Activated naive CD4-positive, alpha-beta T cell treated with anti-CD3 and anti-CD28 coated beads, Interleukin-2, amount 50 U/mL, for 16 hours (primary cell): ENCODE measurements around the gene SYT14.
"Not testable (repeated sequence)": the region's sequence is repeated elsewhere in the genome, so short reads cannot be mapped to it uniquely, and the experiment has no call there.

Experiments
- DNase-seq: peaks from one replicate; pipeline ENCODE4 v3.0.0-alpha.2; 2020

SYT14 gene

GRCh38 chr1:209937996-209938959, at the start of gene SYT14:
Gene SYT14 (plus strand): TSS chr1:209938217. CDS start chr1:209938265, 48 bp downstream.
- no peak for DNase-seq

GRCh38 chr1:209888291-209889076, 49.5 kb upstream of the SYT14 start:
- DNase-seq, result not testable (repeated sequence)

GRCh38 chr1:209889077-209889418, 49.0 kb upstream of the SYT14 start:
- DNase-seq, result no peak

GRCh38 chr1:209890641-209891330, 47.2 kb upstream of the SYT14 start:
- DNase-seq, result no peak

GRCh38 chr1:209893751-209894150, 44.3 kb upstream of the SYT14 start:
- no peak for DNase-seq

GRCh38 chr1:209895709-209896108, 42.3 kb upstream of the SYT14 start:
- no peak for DNase-seq

GRCh38 chr1:209896346-209896745, 41.7 kb upstream of the SYT14 start:
- DNase-seq, result no peak

- DNase-seq, result not testable (repeated sequence)
Observed at GRCh38 chr1:209898271-209898670, 39.7 kb upstream of the SYT14 start.

- DNase-seq, result not testable (repeated sequence)
Observed at GRCh38 chr1:209898851-209899250, 39.2 kb upstream of the SYT14 start.

GRCh38 chr1:209899948-209900347, 38.1 kb upstream of the SYT14 start:
- no peak for DNase-seq

GRCh38 chr1:209900734-209901133, 37.3 kb upstream of the SYT14 start:
- DNase-seq, result no peak

- DNase-seq, result no peak
Observed at GRCh38 chr1:209901211-209901610, 36.8 kb upstream of the SYT14 start.

GRCh38 chr1:209904774-209905173, 33.2 kb upstream of the SYT14 start:
- DNase-seq, result not testable (repeated sequence)

GRCh38 chr1:209911746-209912145, 26.3 kb upstream of the SYT14 start:
- DNase-seq, result no peak

GRCh38 chr1:209912306-209912705, 25.7 kb upstream of the SYT14 start:
- DNase-seq, result no peak

GRCh38 chr1:209919637-209920036, 18.4 kb upstream of the SYT14 start:
- DNase-seq, result not testable (repeated sequence)

GRCh38 chr1:209920844-209921243, 17.2 kb upstream of the SYT14 start:
- DNase-seq, result no peak

- no peak for DNase-seq
Observed at GRCh38 chr1:209924390-209924789, 13.6 kb upstream of the SYT14 start.

- no peak for DNase-seq
Observed at GRCh38 chr1:209926045-209926444, 12.0 kb upstream of the SYT14 start.

- no peak for DNase-seq
Observed at GRCh38 chr1:209927466-209927865, 10.6 kb upstream of the SYT14 start.

GRCh38 chr1:209929751-209930150, 8.3 kb upstream of the SYT14 start:
- DNase-seq, result no peak

- no peak for DNase-seq
Observed at GRCh38 chr1:209931141-209931540, 6.9 kb upstream of the SYT14 start.

- no peak for DNase-seq
Observed at GRCh38 chr1:209936125-209936524, 1.9 kb upstream of the SYT14 start.
